Muscle of arm (tissue), 12 donors: Measurements from ENCODE around the gene FAM219A. TPM values are rescaled to one million over a fixed set of nuclear protein-coding genes. Genes with fewer than 3 reads are reported as not detected.
"Not testable (repeated sequence)": the region's sequence is repeated elsewhere in the genome, so short reads cannot be mapped to it uniquely, and the experiment has no call there.

Experiments used
- DNase-seq: peaks from one replicate; pipeline ENCODE4 v3.0.0-alpha.2; 2013
- polyA plus RNA-seq, 12 donors: library from polyadenylated mRNA; unstranded; fragments of 120-200 nt; gene quantifications; one replicate each; pipeline ENCODE4 v1.2.1, GENCODE V29; 2013; ENCODE audit not compliant: insufficient read length in 12 of 12

FAM219A gene
- polyA plus RNA-seq, 12 donors: 10.3 to 16.4 (median 12.0) TPM; not detected in 1

GRCh38 chr9:34378376-34379060 is 79.9 kb downstream of the FAM219A start:
- no peak for DNase-seq

- no peak for DNase-seq
These were observed 81.0 kb downstream of the FAM219A start for GRCh38 chr9:34377404-34377746.

GRCh38 chr9:34376596-34377403 is 81.6 kb downstream of the FAM219A start, which contains the start of gene MYORG:
MYORG (minus strand) TSS chr9:34376898; CDS start chr9:34372943, 3,955 bp downstream.
- DNase-seq: peak; percentile 78

- DNase-seq: no peak
These were observed 82.3 kb downstream of the FAM219A start for GRCh38 chr9:34375901-34376595.

GRCh38 chr9:34374905-34375552 is 83.3 kb downstream of the FAM219A start:
- no peak for DNase-seq

DNA sequence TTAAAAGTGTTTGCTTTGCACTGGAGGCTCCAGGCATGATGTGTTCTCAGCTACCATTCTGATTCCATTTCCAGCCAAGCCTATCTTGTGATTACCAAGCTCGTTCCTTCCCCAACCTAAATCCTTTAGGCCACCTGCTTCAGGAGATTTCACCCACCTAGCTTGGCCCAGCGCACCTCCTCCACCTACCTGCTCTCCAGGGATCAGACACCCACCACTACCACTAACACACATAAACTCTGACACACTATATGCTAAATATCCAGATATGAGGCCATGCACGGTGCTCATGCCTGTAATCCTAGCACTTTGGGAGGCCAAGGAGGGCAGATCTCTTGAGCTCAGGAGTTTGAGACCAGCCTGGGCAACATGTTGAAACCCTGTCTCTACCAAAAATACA is 84.0 kb downstream of the FAM219A start:
- no peak for DNase-seq

- no peak for DNase-seq
These were observed 84.6 kb downstream of the FAM219A start for GRCh38 chr9:34373749-34374148.

DNA sequence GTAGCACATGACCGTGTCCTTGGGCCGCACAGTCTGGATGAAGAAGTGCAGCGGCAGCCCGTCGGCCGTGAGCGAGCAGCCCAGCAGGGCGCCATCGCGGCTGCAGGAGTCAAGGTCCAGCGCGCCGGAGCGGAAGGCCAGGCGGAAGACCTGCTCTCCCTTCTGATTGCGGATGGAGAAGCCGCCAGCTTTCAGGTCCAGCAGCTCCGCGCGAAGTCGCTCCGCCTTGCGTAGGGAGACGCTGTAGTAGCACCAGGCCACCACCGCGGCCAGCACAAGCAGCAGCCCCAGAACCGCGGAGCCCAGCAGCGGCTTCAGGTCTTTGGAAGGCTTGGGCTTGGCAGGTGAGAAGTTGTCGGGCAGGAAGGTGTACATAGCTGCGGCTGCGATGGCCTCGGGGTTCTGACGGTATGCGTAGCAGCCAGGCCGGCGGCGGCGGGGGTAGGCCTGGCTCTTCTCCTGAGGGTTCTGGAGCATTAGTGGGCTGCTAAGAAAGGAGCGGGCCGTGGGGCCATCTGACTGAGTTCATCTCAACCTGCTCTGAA is 85.8 kb downstream of the FAM219A start:
- DNase-seq: no peak

- no peak for DNase-seq
These were observed 86.4 kb downstream of the FAM219A start for GRCh38 chr9:34371886-34372466.

- DNase-seq: no peak
These were observed 87.1 kb downstream of the FAM219A start for GRCh38 chr9:34370970-34371880.

- DNase-seq: no peak
These were observed 87.9 kb downstream of the FAM219A start for GRCh38 chr9:34370335-34370969.

DNA sequence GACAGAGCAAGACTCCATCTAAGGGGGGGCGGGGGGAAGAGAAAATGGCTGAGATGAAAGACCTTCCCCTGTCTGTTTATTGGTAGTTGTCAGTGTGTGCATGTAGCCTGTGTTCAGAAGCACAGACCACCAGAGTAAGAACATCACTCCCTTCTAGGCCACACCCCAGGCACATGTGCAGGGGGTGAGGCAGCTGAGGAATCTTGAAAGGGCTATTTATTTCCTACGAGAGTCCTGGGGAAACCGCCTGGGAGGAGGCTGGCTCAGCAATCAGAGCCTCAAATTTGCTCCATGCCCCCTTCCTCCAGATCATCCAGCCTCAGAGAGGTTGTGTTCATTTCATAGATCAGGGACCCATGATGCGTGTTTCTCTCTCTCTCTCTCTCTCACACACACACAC is 88.7 kb downstream of the FAM219A start:
- no peak for DNase-seq

- DNase-seq: not testable (repeated sequence)
These were observed 89.6 kb downstream of the FAM219A start for GRCh38 chr9:34368796-34369195.

GRCh38 chr9:34367751-34368410 is 90.5 kb downstream of the FAM219A start:
- not testable (repeated sequence) for DNase-seq

DNA sequence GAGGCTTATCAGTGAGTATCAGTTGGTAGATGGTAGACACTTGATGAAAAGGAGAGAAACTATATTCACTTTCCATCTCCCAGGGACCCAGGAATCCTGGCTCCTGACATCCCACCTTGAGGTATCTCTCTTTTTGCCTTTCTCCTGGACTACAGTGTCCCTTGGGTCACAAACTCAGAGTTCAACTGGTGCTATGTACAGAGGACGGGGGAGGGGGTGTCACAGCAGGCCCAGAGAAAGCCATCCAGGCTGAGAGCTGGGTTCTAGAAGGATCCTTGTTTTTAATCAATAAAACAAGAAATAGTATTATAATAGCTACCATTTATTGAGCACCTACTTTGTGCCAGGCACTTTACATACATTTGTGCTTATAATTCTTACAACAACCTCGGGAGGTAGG is 92.0 kb downstream of the FAM219A start:
- DNase-seq: no peak

- DNase-seq: no peak
These were observed 93.1 kb downstream of the FAM219A start for GRCh38 chr9:34365282-34365681.

- DNase-seq: peak; percentile 75
These were observed 94.6 kb downstream of the FAM219A start for GRCh38 chr9:34363619-34364351.

DNA sequence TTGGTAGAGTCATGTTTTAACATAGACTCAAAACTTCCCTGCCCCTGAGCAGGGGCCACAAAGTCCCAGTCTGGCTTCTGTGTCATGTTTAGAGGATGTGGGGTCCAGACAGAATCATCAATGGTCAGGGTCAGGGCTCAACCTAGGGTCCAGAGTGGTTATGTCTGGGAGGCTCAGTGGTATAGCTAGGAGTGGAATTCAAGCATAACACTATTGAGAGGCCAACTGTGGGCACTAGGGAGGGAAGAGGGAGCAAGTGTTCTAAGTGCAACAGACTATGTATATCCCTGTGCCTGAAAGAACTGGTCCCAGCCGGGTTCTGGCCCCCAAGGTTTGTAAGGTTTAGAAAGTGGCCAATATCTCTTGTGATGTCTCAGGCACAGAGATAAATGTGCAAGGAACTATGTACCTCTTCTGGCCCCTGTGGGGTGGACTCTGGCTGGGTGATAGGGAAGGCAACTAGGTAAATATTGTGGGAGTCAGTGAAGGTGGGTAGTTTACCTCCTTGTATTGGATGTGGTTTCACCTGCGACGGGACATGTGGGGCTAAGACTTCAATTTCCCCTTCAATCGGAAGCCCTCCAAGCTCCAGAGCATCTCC is 95.7 kb downstream of the FAM219A start:
- no peak for DNase-seq
